ENCODE measurements around the gene ABCB8. TPM values are rescaled to one million over a fixed set of nuclear protein-coding genes. Genes with fewer than 3 reads are reported as not detected.

The ABCB8 gene
- total RNA-seq, 2 experiments from 2014 or later = 48.4 to 49.5 TPM

DNA sequence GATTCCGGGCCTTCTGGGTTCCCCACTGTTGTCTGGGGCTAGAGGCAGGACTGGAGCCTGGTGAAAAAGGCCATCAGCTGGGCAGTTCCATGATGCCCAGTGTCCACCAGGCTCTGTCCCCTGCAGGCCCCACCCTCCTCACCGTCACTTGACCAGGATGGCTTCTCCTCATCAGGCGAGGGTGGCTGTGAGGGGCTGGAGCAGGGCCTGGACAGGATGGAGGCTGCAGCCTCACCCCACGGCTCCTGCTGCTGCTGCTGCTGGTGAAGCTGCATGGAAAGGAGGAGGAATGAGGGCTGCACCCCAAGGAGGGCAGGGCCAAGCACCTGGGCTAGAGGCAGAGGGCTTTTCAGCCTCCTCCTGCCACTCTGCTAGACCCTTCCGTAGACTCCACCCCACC is 12.3 kb upstream of the ABCB8 start:
- Mint-ChIP-seq H3K4me3 (no peak overlapping the region), H3K36me3 (no peaks in the 10 kb centered on the region), H3K27ac (no peak overlapping the region), H3K27me3 (peaks cover 10% of the 10 kb centered on the region), H3K9me3 (no peaks in the 10 kb centered on the region), H3K4me1 (ENCODE audit: low read depth) (peaks cover 65% of the 10 kb centered on the region)
- no peak for DNase-seq
- ChIA-PET CTCF (interaction anchor here (1.0 to 4.4 kb wide), 4 partner anchors 8 to 95 kb away, joined by 3 to 78 read pairs (median 10); no protein-coding TSS in a partner anchor), POLR2A (no interaction called here)
- intact Hi-C loops (cut with micrococcal nuclease) = loop anchor here (1.0 to 2.0 kb wide), 2 partner anchors 12 to 211 kb away; partner anchors contain the start of genes ABCB8 and ABCF2

DNA sequence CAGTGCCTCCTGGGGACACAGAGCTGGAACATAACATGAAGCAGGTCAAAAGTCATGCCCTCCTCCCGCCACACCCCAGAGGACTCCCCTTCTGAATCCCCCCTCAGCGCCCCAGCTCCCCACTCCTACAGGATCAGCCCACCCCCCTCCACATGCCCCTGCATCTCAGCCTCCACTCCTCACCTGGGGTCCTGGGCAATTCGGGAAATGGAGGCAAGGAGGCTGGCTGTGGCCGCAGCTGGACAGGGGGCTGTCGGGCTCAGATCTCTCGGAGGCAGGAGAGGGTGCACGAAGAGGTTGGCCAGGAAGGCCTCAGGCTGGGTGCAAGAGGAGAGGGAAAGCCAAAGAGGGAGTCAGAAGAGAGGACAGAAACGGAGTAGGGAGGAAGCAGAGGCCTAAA is 11.7 kb upstream of the ABCB8 start:
- no peak overlapping the region for H3K4me3 Mint-ChIP-seq
- peaks cover 62% of the 10 kb centered on the region for H3K4me1 Mint-ChIP-seq (ENCODE audit: low read depth)
- ChIA-PET CTCF (interaction anchor here (1.0 to 4.4 kb wide), 6 partner anchors 8 to 95 kb away, joined by 3 to 78 read pairs (median 6); partner anchors contain the start of gene ABCB8), POLR2A (no interaction called here)
- DNase-seq = no peak
- no peak overlapping the region for H3K27ac Mint-ChIP-seq
- intact Hi-C loops (cut with micrococcal nuclease) = no loop called here
- no peaks in the 10 kb centered on the region for H3K9me3 Mint-ChIP-seq
- peaks cover 10% of the 10 kb centered on the region for H3K27me3 Mint-ChIP-seq
- H3K36me3 Mint-ChIP-seq = no peaks in the 10 kb centered on the region

DNA sequence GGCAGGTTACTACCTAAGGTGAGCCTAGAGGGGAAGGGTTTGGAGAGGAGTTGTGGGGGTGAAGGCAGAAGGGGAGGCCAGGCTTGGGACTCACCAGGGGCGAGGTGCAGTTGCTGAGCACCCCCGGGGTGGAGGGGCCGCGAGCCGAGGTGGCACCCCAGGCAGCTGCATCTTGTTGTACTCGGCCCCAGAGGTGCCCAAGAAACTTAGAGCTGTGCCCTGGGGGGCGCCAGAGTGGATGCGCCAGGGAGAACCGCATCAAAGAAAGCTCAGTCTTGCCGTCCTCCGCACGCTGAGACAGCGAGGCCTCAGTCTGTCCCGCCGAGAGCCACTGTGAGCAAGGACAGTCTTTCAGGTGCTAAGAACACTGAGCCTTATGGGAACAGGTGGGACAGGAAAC is 11.3 kb upstream of the ABCB8 start:
- peaks cover 10% of the 10 kb centered on the region for H3K27me3 Mint-ChIP-seq

DNA sequence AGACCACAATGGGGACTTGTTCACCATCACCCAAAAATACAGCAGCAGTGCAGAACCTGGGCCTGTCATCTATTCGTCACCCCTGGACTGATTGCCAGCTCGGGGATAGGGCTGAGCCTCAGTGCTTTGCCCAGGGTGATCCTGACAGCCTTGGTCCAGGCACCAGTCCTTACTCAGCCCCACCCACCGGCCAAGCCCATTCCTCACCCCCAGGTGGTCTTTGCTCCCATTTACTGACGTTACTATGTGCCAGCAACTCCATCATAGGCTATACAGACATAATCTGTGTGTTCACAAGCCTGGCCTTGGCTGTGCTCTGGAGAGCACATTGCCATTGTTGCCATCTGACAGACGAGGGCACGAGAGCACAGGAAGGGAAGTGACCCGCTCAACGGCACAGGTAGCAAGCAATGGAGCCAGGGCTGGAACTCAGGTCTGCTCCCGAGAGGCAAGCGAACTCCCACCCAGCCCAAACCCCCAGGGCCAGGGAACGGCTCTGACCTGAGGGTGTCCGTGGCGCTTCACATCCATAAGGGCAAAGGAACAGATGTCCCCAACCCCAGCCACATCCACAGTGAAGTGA is 10.8 kb upstream of the ABCB8 start:
- ChIA-PET POLR2A (interaction anchor here (0.6 to 2.1 kb wide), 3 partner anchors 11 to 215 kb away, joined by 3 to 9 read pairs (median 4); partner anchors contain the start of gene ABCB8), CTCF (interaction anchor here (0.6 to 4.4 kb wide), 16 partner anchors 9 to 179 kb away, joined by 3 to 78 read pairs (median 8); partner anchors contain the start of genes ABCB8 and AGAP3)
- Mint-ChIP-seq H3K27me3 (peaks cover 10% of the 10 kb centered on the region), H3K4me1 (ENCODE audit: low read depth) (peaks cover 52% of the 10 kb centered on the region), H3K4me3 (peak overlapping the region; percentile 63), H3K9me3 (no peaks in the 10 kb centered on the region), H3K27ac (no peak overlapping the region), H3K36me3 (no peaks in the 10 kb centered on the region)
- intact Hi-C loops (cut with micrococcal nuclease) = no loop called here
- no peak for DNase-seq

More for the DNA sequence above, 11.3 kb upstream of the ABCB8 start:
- Mint-ChIP-seq H3K27ac (no peak overlapping the region), H3K36me3 (no peaks in the 10 kb centered on the region), H3K4me1 (ENCODE audit: low read depth) (peaks cover 57% of the 10 kb centered on the region), H3K9me3 (no peaks in the 10 kb centered on the region), H3K4me3 (no peak overlapping the region)
- intact Hi-C loops (cut with micrococcal nuclease) = no loop called here
- CTCF ChIA-PET = interaction anchor here (1.0 to 4.4 kb wide), 7 partner anchors 9 to 94 kb away, joined by 3 to 78 read pairs (median 4); partner anchors contain the start of gene ABCB8
- POLR2A ChIA-PET = no interaction called here
- DNase-seq = no peak

DNA sequence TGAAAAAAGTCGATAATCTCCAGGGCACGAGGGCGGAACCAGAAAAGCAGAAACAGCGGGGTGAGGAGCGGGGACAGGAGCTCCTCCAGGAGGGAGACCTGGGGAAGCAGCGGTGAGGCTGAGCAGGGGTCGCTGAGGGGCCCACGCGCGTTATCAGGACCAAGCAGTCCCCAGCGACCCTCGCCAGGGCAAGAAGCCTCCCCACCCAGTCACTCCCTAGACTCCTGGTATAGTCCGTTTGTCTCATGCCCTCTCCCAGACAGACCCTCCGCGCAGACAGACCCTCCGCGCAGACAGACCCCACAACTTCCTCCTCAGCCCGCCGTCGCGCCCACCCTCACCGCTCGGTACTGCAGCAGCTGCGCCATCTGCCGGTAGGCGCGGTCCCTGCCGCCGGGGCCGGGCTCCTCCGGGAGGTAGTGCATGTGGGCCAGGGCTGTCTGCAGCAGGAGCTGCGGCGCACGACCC is 10.3 kb upstream of the ABCB8 start:
- Mint-ChIP-seq H3K9me3 (no peaks in the 10 kb centered on the region), H3K4me1 (ENCODE audit: low read depth) (peaks cover 47% of the 10 kb centered on the region), H3K27me3 (peaks cover 11% of the 10 kb centered on the region), H3K27ac (no peak overlapping the region), H3K4me3 (peak overlapping the region; percentile 63), H3K36me3 (no peaks in the 10 kb centered on the region)
- ChIA-PET CTCF (interaction anchor here (0.6 to 4.4 kb wide), 32 partner anchors 8 to 239 kb away, joined by 3 to 78 read pairs (median 4); partner anchors contain the start of genes ABCB8, AGAP3 and NOS3), POLR2A (interaction anchor here (0.6 to 2.1 kb wide), 6 partner anchors 10 to 215 kb away, joined by 3 to 9 read pairs (median 4); partner anchors contain the start of genes ABCB8 and FASTK)
- DNase-seq = peak; percentile 86
- intact Hi-C loops (cut with micrococcal nuclease) = loop anchor here (1.0 to 2.0 kb wide), 2 partner anchors 55 to 120 kb away; no protein-coding TSS in a partner anchor

DNA sequence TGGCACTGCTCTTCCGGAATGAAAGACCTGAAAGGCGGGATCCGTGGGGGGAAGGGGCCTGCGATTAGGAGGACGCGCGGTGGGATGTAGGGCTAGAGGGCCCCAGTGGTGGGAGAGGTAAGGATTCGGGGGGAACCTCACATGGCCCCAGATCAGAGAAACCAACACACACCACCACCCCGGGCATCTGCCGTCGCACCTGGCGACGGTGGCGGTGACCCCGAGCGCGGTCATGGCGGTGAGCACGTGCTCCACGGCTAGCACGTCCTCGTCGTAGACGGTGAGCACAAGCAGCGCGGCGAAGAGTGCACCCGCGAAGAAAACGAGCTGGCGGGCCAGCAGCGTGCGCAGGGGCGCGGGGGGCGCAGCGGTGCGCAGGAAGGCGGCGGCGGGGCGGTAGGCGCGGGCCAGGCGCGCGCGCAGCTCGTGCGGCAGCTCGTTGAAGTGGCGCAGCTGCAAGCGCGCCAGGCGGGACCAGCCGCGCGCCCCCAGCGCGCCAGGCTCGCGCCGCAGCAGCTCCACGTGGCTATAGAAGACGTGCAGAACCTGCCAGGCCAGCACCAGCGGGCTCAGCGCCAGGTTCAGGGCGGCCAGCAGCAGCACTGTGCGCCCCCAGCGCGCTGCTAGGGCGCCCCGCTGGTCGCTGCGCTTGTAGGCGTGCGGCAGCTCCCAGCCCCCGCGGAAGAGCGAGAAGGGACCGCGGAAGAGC is 9.7 kb upstream of the ABCB8 start:
- DNase-seq = peak; percentile 48
- Mint-ChIP-seq H3K9me3 (no peaks in the 10 kb centered on the region), H3K27ac (no peak overlapping the region), H3K36me3 (no peaks in the 10 kb centered on the region), H3K27me3 (peaks cover 11% of the 10 kb centered on the region), H3K4me1 (ENCODE audit: low read depth) (peaks cover 43% of the 10 kb centered on the region), H3K4me3 (peak overlapping the region; percentile 63)
- intact Hi-C loops (cut with micrococcal nuclease) = loop anchor here (1.0 to 2.0 kb wide), 2 partner anchors 56 to 120 kb away; no protein-coding TSS in a partner anchor
- ChIA-PET CTCF (interaction anchor here (0.6 to 4.4 kb wide), 29 partner anchors 8 to 240 kb away, joined by 3 to 78 read pairs (median 4); partner anchors contain the start of genes ABCB8, AGAP3 and NOS3), POLR2A (interaction anchor here (0.6 to 2.1 kb wide), 6 partner anchors 10 to 214 kb away, joined by 3 to 9 read pairs (median 4); partner anchors contain the start of genes ABCB8 and FASTK)

DNA sequence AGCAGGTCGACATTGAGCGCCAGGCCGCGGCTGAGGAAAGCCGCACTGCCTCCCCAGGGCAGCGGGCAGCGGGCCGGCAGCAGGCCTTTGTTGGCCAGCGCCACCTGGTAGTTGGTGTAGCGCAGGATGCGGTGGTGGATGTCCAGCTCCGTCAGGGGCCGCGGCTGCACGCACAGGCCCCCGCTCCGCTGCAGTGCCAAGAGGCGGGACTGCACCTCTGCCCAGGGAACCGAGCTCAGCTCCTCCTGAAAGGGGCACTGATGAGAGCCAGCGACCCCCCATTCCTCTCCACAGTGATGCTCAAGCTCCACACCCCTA is 9.2 kb upstream of the ABCB8 start:
- H3K4me3 Mint-ChIP-seq = no peak overlapping the region
- POLR2A ChIA-PET = interaction anchor here (1.0 to 2.1 kb wide), 4 partner anchors 9 to 62 kb away, joined by 4 to 9 read pairs (median 6); partner anchors contain the start of genes ABCB8 and FASTK
- DNase-seq = no peak
- peaks cover 42% of the 10 kb centered on the region for H3K4me1 Mint-ChIP-seq (ENCODE audit: low read depth)
- peaks cover 11% of the 10 kb centered on the region for H3K27me3 Mint-ChIP-seq
- H3K27ac Mint-ChIP-seq = no peak overlapping the region
- intact Hi-C loops (cut with micrococcal nuclease) = loop anchor here (2.0 kb wide), 1 partner anchor 56 kb away; no protein-coding TSS in a partner anchor
- CTCF ChIA-PET = interaction anchor here (0.9 to 4.4 kb wide), 22 partner anchors 9 to 121 kb away, joined by 3 to 78 read pairs (median 6); partner anchors contain the start of genes ABCB8, AGAP3 and NOS3
- no peaks in the 10 kb centered on the region for H3K36me3 Mint-ChIP-seq
- H3K9me3 Mint-ChIP-seq = no peaks in the 10 kb centered on the region

DNA sequence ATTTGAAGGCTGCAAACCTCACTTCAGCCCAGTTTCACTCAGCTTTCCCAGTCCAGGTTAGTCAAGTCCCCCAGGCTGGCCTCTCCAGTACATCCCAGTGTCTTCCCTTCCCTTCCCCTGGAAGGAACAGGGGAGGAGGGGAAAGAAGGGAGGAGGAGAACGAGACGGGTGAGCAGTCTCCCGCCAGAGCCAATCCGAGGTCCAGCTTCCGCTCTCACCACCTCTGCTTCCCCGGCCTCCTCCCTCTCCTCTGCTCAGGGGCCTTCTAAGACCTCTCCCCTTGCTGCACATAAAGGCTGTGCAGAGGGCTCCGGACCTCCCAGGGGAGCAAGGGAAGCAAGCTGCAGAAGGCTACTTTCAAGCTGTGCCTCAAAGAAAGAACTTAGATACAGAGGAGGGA is 8.0 kb upstream of the ABCB8 start:
- ChIA-PET CTCF (interaction anchor here (0.6 to 4.4 kb wide), 5 partner anchors 8 to 720 kb away, joined by 3 to 78 read pairs (median 3); partner anchors contain the start of gene ABCB8), POLR2A (interaction anchor here (0.6 kb wide), 1 partner anchor 662 kb away, joined by 6 read pairs; no protein-coding TSS in a partner anchor)
- no peak for DNase-seq
- H3K4me3 Mint-ChIP-seq = no peak overlapping the region
- intact Hi-C loops (cut with micrococcal nuclease) = no loop called here
- no peaks in the 10 kb centered on the region for H3K9me3 Mint-ChIP-seq
- no peaks in the 10 kb centered on the region for H3K36me3 Mint-ChIP-seq
- peaks cover 11% of the 10 kb centered on the region for H3K27me3 Mint-ChIP-seq
- peaks cover 31% of the 10 kb centered on the region for H3K4me1 Mint-ChIP-seq (ENCODE audit: low read depth)
- no peak overlapping the region for H3K27ac Mint-ChIP-seq

DNA sequence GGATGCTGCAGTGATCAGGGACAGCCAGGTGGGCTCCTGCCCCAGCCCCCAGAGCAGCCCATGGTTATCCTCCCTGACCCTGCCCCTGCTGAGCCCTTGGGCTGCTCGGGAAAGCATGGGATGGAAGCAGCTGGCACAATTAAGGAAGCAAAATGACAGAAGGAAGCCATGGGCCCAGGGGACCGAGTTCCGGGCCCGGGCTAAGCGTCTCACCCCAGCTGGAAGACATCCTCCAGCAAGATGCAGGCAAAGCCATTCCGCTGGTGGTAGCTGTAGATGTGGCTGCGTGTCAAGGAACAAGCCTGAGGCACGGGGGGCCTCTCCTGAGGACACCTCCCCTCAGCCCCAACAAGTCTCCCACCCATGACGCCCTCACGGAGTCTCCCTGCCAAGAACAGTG is 5.0 kb upstream of the ABCB8 start:
- POLR2A ChIA-PET = interaction anchor here (1.2 kb wide), 1 partner anchor 12 kb away, joined by 4 read pairs; no protein-coding TSS in a partner anchor
- intact Hi-C loops (cut with micrococcal nuclease) = no loop called here

DNA sequence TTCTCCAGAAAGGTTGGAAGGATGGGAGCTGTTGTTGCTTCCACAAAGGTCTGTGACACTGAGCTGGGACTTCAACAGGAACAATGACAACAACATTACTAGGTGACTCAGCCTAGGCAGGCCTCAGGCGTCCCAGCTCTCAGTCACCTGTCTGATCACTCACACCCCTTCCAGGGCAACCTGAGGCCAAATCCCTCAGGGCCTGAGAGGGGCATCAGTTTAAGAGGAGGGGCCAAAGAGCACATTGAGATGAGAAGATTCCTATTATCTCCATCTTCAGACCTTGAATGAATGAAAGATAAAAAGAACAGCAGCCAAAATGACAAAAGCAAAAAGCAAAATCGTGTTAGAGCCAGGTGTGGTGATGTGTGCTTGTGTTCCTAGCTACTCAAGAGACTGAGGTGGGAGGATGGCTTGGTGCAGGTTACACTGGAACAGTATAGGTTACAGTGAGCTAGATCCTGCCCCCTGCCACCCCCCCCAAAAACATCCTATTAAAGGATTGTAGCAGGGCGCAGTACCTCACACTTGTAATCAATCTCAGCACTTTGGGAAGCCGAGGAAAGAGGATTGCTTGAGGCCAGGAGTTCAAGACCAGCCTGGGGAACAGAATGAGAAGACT is 3.7 kb upstream of the ABCB8 start, which contains the start of gene ATG9B:
ATG9B (minus strand) TSS at position 60 of the 622 bp plus-strand sequence. CDS start 71 bp downstream, outside the sequence.
- intact Hi-C loops (cut with micrococcal nuclease) = no loop called here
- ChIA-PET POLR2A (interaction anchor here (1.2 to 1.7 kb wide), 3 partner anchors 11 to 56 kb away, joined by 3 to 4 read pairs (median 4); partner anchors contain the start of gene FASTK), CTCF (no interaction called here)
- Mint-ChIP-seq H3K36me3 (peaks cover 2% of the 10 kb centered on the region), H3K4me1 (ENCODE audit: low read depth) (peaks cover 15% of the 10 kb centered on the region), H3K27me3 (peaks cover 5% of the 10 kb centered on the region), H3K4me3 (no peak within 1 kb of the TSS), H3K27ac (no peak within 1 kb of the TSS), H3K9me3 (no peaks in the 10 kb centered on the region)
- no peak for DNase-seq

More for the DNA sequence above, 5.0 kb upstream of the ABCB8 start:
- Mint-ChIP-seq H3K36me3 (no peaks in the 10 kb centered on the region), H3K27ac (no peak overlapping the region), H3K4me1 (ENCODE audit: low read depth) (peaks cover 17% of the 10 kb centered on the region), H3K4me3 (no peak overlapping the region), H3K27me3 (peaks cover 11% of the 10 kb centered on the region), H3K9me3 (no peaks in the 10 kb centered on the region)
- no peak for DNase-seq
- CTCF ChIA-PET = no interaction called here
